Stimulated activated CD4-positive, alpha-beta T cell treated with anti-CD3 and anti-CD28 coated beads, Interleukin-1b, Interleukin-23, amount 100 ng/mL, for 1 hour (primary cell): Measurements from ENCODE around the gene PNPLA2.

Experiments
- DNase-seq, 2 donors: peaks; one replicate each; pipeline ENCODE4 v3.0.0-alpha.2; 2020; ENCODE audit warnings: low read depth in 2 of 2

Gene PNPLA2

GRCh38 chr11:815675-816432 is 2.9 kb upstream of the PNPLA2 start:
- no peak for DNase-seq

DNA sequence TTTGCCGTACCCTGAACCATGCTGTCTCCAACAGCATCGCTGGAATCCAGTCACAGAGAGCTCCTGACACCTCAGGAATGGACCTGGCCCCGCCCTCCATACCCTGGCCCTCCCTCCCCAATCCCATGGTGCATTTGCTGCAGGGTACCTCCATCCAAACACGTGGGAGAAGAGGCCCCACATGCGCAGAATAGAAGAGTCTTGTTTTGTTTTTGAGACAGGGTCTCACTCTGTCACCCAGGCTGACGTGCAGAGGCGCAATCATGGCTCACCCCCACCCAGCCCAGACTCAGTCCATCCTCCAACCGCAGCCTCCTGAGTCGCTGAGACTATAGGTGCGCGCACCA is 2.3 kb upstream of the PNPLA2 start:
- no peak for DNase-seq

GRCh38 chr11:819129-819931 is 616 bp downstream of the PNPLA2 start:
- DNase-seq, result peak; percentile 86 to 92

DNA sequence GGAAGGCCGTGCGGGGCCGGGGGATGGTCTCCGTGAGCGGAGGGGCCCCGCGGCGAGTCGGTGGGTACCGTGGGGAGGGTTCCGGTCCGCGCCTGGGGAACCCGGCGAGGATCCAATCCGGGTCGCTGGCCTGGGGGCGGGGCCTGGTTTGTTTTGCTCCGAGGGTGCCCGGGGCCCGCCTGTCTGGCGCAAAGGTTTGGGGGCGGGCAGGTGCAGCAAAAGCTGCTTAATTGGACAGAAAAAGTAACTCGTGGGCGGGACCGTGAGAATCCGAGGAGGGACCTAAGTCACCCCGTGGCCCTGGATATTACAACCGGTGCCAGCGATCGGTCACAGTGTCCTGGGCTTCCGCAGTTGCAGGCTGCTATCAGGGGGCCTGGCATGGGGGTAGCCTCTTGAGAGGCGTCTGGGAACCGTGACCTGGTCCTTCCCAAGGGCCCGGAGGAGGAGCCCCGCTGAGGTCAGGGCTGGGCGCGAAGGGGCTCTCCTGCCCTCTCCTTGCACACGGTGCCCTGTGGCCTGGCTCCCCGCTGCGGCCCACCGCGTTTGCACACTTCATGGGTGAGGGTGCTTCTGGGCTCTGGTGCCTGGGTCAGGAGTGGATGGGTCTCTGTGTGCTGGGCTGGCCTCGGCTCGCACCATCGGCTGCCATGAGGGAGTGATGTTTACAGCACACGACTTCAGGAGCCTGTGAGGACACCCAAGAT is 1.4 kb downstream of the PNPLA2 start:
- peak; percentile 86 to 89 for DNase-seq

DNA sequence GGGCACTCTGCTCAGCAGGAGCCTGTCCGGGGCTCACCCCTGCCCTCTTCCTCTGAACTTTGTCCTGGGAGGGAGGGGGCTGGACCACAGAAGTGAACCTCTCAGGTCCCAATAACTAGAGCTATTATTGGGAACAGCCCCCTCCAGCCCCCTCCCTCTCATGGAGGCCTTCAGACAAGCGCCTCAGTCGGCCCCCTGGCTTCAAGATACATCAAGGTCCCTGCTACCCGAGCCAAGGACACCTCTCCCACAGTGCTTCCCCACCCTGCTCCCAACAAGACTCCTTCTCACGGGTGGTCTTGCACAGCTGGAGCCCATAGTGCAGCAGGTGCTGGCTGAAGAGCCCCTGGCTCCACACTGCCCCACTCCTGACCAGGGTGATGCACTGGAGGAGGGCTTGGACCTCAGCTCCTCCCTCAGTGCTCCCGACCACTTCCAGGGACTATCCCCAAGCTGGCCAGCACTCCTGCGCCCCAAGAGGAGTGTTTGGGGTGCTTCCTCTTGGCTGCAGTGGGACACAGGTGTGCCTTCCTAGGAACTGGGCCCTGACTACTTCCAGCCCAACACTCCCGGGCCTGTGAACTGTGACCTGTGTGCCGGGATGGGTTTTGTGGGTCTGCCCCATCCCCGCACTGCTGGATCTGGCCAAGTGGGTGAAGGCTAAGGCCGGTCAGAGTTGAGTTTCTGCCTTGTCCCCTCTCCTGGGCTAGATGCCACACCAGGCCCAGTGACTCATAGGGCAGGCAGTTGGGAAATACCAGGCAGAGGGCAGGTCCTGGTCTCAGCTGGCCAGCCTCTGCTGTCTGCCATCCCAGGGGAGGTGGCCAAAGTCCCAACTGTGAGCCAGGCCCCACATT is 2.2 kb downstream of the PNPLA2 start:
- DNase-seq, result no peak

GRCh38 chr11:821512-822371 is 3.0 kb downstream of the PNPLA2 start:
- no peak for DNase-seq

GRCh38 chr11:823441-824291 is 5.0 kb downstream of the PNPLA2 start:
- DNase-seq, result no peak

GRCh38 chr11:824292-824880 is 5.7 kb downstream of the PNPLA2 start:
- no peak for DNase-seq

DNA sequence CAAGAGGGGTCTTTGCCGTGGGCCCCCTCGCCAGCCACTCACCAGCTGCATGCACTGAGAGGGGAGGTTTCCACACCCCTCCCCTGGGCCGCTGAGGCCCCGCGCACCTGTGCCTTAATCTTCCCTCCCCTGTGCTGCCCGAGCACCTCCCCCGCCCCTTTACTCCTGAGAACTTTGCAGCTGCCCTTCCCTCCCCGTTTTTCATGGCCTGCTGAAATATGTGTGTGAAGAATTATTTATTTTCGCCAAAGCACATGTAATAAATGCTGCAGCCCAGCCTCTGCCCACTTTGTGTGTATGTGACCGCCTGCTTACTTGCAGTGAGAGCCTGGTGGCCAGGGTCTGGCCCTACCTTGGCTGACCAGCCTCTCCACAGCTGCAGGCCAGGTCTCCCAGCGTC is 6.2 kb downstream of the PNPLA2 start:
- no peak for DNase-seq

DNA sequence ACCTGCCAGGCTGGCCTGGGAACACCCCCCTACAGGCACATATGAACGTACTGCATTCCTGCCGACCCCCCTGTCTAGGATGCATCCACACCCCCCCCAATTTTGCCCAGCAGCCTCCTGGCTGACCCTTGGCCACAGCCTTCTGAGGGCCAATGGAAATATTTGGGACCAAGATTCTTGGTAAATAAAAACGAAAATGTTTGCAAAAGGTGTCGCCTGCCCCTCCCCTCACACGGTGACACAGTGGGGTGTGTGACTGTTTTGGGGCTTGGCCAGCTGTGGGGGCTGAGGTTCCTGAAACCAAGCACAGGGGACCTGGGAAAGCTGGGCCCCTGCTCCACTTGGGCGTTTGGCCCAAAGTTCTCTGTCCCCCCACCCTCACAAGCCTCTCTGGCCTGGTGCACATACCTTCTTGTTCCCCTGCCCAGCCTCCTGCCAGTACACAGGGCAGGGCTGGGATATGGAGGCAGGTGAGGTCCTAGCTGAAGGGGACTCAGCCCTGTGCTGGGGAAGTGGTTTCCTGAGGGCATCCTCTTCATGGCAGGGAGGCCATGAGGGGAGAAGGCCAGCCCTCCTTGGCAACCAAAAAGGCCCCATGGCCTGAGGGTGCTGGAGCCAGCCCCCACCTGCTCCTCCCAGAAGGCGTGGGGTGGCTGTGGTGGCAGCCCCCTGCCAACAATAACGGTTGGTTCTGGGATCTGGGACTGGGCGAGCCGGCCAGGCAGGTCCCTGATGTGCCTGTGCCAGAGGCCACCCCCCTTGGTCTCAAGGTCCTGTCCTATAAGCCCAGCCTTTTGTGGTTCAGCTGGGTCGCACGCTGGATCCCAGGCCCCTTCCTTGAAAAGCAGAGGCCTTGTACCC is 6.9 kb downstream of the PNPLA2 start:
- no peak for DNase-seq

- no peak for DNase-seq
These were observed 7.5 kb downstream of the PNPLA2 start for GRCh38 chr11:826227-826621.

DNA sequence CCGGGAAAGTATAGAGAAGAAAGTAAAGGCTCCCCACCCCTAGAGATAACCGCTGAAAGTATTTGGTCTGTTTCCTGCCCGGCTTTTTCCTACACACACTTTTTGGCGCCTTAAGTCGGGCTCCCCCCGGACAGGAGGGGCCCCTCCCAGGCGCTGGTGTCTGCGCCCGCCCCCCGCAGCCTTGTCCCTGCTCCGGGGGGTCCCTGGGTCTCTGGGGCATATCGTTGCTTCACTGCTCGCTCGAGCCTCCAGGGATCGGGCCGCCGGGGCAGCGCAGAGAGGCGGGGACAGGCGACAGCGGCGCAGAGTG is 8.1 kb downstream of the PNPLA2 start:
- no peak for DNase-seq

- no peak for DNase-seq
These were observed 8.6 kb downstream of the PNPLA2 start for GRCh38 chr11:827146-827896.

DNA sequence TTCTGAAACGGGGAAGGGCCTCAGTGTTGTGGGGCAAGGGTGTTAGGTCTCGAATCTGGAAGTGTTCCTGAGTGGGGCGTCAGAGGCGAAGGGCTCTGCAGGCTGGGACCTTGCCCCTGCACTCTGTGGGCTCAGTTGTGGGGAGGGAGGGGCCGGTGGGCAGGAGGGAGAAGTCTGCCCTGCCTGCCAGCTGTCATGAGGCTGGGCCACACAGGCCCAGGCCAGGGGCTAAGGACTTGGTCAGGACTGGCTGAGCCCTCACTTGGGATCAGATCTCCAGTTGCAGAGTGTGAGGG is 9.1 kb downstream of the PNPLA2 start, which contains the start of gene CRACR2B:
TSS of gene CRACR2B (plus strand) at position 23 of the 296 bp plus-strand sequence. CDS start 689 bp downstream, outside the sequence.
- no peak for DNase-seq

DNA sequence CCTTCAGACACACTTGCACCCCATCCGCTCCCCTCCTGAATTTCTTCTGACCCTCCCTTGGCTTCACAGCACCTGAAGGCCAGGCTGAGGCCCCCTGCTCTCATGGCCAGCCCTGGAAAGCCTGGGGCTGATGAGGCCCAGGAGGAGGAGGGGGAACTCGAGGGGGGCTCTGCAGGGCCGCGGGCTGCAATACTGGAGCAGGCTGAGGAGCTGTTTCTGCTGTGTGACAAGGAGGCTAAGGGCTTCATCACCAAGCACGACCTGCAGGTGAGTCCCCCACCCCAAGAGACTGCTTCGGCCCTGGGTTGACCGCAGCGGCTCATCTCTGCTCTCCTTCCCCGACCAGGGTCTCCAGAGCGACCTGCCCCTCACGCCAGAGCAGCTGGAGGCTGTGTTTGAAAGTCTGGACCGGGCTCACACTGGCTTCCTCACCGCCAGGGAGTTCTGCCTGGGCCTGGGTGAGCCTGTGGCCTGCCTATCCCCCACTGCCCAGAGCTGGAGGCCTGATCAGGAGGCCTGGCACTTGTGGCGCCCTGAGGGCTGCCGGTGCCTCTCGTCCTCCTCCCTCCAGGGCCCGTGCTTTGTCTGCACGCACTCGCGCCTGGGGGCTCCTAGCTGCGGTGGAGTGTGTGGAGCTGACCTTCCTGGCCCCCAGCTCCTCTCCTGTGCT is 9.9 kb downstream of the PNPLA2 start:
- no peak for DNase-seq

GRCh38 chr11:829176-829846 is 10.6 kb downstream of the PNPLA2 start:
- DNase-seq, result no peak

DNA sequence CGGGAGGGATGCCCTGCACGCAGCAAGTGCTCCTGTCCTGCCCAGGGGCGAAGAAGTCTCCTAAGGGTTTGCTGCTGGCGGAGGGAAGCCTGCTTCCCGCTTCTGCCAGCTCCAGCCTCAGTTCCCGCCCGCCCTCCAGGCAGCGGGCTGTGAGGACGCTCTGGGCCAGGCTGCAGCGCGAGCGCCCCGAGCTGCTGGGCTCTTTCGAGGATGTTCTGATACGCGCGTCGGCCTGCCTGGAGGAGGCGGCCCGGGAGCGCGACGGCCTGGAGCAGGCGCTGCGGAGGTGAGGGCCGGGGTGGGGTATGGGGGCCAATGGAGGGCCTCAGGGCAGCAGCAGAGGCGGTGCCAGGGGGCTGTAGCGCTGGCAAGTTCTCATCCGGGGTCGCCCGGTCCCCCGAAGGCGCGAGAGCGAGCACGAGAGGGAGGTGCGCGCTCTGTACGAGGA is 11.2 kb downstream of the PNPLA2 start:
- DNase-seq, result no peak
